ENCODE results near the gene KIAA0825.

Gene KIAA0825

DNA sequence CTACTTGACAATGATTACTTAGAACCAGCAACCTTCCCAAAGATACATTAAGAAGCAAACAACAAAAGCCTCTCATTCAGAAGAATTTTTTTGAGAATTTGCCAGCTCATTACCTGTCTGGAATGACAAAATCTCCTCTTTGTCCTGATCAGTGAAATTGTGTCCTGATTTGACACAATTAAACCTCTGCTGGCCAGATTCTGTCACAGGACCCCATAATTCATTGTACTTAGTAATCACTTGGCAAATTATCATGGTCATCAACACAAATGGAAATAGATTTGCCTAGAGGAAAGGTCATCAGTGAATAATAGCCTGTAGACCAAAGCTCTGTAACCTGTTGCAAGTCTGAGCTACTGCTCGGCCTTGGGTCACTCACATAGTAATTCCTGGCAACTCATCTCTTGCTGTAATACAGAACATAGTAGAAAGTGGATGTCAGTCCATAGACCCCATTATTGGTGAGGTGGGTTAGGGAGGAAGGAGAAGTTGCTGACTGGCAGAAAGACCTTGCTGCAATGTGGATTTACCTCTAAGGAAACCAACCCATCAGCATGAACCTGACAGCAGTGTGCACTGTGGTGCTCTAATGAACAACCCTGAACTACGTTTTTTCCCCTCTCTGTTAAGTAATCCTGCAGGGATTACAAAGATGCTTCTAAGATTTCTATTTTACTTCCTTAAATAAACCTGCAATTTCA is 370.1 kb downstream of the KIAA0825 start:
- H3K9me3 Mint-ChIP-seq = no peaks in the 10 kb centered on the region
- no peak overlapping the region for H3K4me3 Mint-ChIP-seq
- DNase-seq (ENCODE audit: low spot score) = no peak
- H3K36me3 Mint-ChIP-seq (ENCODE audit: low read depth) = no peaks in the 10 kb centered on the region
- H3K27me3 Mint-ChIP-seq (ENCODE audit: low read depth) = no peaks in the 10 kb centered on the region
- H3K4me1 Mint-ChIP-seq (ENCODE audit: low read depth) = no peaks in the 10 kb centered on the region
- H3K27ac Mint-ChIP-seq = no peak overlapping the region

DNA sequence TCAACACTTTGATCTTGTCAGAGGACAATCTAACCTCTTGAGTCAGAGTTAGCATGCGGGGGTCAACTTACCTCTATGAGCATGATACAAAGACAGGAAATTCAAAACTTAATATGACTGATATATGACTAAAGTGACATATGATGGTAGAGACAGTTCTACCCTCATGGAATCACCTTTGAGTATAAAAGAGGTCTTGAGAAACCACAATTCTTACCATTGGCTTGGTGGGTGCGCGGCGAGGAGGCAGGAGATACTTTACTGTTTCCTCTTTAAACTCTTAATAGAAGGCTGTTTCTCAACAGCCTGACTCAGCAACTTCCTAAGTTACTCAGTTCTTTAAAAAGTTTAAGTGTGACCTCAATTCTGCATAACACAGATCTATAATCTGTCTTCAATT is 372.8 kb downstream of the KIAA0825 start:
- Mint-ChIP-seq H3K9me3 (no peaks in the 10 kb centered on the region), H3K4me1 (ENCODE audit: low read depth) (no peaks in the 10 kb centered on the region), H3K36me3 (ENCODE audit: low read depth) (no peaks in the 10 kb centered on the region), H3K27ac (no peak overlapping the region), H3K4me3 (no peak overlapping the region), H3K27me3 (ENCODE audit: low read depth) (peaks cover 4% of the 10 kb centered on the region)
- DNase-seq (ENCODE audit: low spot score) = no peak

- Mint-ChIP-seq H3K4me3 (no peak overlapping the region), H3K27me3 (ENCODE audit: low read depth) (peaks cover 4% of the 10 kb centered on the region), H3K4me1 (ENCODE audit: low read depth) (no peaks in the 10 kb centered on the region), H3K36me3 (ENCODE audit: low read depth) (no peaks in the 10 kb centered on the region), H3K9me3 (no peaks in the 10 kb centered on the region), H3K27ac (no peak overlapping the region)
- DNase-seq (ENCODE audit: low spot score) = no peak
These were observed 373.5 kb downstream of the KIAA0825 start for GRCh38 chr5:94244921-94245320.

GRCh38 chr5:94243612-94244011 is 374.8 kb downstream of the KIAA0825 start:
- Mint-ChIP-seq H3K4me1 (ENCODE audit: low read depth) (no peaks in the 10 kb centered on the region), H3K36me3 (ENCODE audit: low read depth) (no peaks in the 10 kb centered on the region), H3K27ac (no peak overlapping the region), H3K9me3 (no peaks in the 10 kb centered on the region), H3K27me3 (ENCODE audit: low read depth) (peaks cover 4% of the 10 kb centered on the region), H3K4me3 (no peak overlapping the region)
- no peak for DNase-seq (ENCODE audit: low spot score)

GRCh38 chr5:94240993-94241651 is 377.3 kb downstream of the KIAA0825 start:
- H3K4me1 Mint-ChIP-seq (ENCODE audit: low read depth) = no peaks in the 10 kb centered on the region
- DNase-seq (ENCODE audit: low spot score) = no peak
- H3K27ac Mint-ChIP-seq = no peak overlapping the region

GRCh38 chr5:94240596-94240992 is 377.8 kb downstream of the KIAA0825 start:
- H3K4me1 Mint-ChIP-seq (ENCODE audit: low read depth) = no peaks in the 10 kb centered on the region
- DNase-seq (ENCODE audit: low spot score) = no peak
- H3K27me3 Mint-ChIP-seq (ENCODE audit: low read depth) = peaks cover 4% of the 10 kb centered on the region
- H3K36me3 Mint-ChIP-seq (ENCODE audit: low read depth) = no peaks in the 10 kb centered on the region
- no peaks in the 10 kb centered on the region for H3K9me3 Mint-ChIP-seq
- no peak overlapping the region for H3K4me3 Mint-ChIP-seq
- H3K27ac Mint-ChIP-seq = no peak overlapping the region

More at GRCh38 chr5:94240993-94241651, 377.3 kb downstream of the KIAA0825 start:
- Mint-ChIP-seq H3K4me3 (no peak overlapping the region), H3K36me3 (ENCODE audit: low read depth) (no peaks in the 10 kb centered on the region), H3K27me3 (ENCODE audit: low read depth) (peaks cover 4% of the 10 kb centered on the region), H3K9me3 (no peaks in the 10 kb centered on the region)

DNA sequence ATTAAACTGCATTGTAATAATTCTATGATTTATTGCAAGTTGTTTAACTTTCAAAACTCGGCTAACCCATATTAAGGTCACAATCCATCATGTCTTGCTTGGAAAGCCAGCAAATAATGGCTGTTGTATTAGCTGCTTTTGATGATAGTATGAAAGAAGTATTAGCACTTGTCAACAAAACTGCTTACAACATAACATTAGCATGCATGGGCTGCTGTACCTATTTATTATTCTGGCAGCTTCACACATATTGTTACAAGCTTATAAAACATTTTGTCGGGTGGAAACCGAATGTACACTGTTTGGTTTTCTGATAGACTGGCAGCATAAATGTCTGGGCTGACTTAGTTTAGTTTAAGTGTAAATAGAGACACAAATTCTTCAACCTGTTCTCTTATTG is 378.3 kb downstream of the KIAA0825 start:
- Mint-ChIP-seq H3K27ac (no peak overlapping the region), H3K4me1 (ENCODE audit: low read depth) (no peaks in the 10 kb centered on the region), H3K9me3 (no peaks in the 10 kb centered on the region), H3K27me3 (ENCODE audit: low read depth) (peaks cover 4% of the 10 kb centered on the region), H3K36me3 (ENCODE audit: low read depth) (no peaks in the 10 kb centered on the region), H3K4me3 (no peak overlapping the region)
- DNase-seq (ENCODE audit: low spot score) = no peak

DNA sequence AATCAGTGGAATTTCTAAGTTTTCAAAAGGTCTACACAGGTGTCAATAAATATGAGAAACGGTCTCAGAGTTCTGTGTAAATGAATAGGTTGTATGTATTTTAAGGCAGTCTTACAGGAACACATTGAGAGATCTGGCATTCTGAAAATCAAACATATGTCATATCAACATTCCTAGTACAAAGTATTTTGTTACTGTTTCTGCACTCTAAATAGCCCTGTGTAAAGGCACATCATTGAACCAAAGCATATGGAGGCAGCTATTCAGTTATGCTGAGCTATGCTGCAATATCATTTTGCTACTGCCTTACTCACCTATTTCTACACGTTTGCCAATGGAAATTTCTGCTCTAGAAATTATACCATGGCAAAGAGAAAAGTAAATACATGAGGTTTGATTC is 379.1 kb downstream of the KIAA0825 start:
- no peaks in the 10 kb centered on the region for H3K36me3 Mint-ChIP-seq (ENCODE audit: low read depth)
- peaks cover 4% of the 10 kb centered on the region for H3K27me3 Mint-ChIP-seq (ENCODE audit: low read depth)
- H3K9me3 Mint-ChIP-seq = no peaks in the 10 kb centered on the region
- no peak for DNase-seq (ENCODE audit: low spot score)
- no peak overlapping the region for H3K4me3 Mint-ChIP-seq
- H3K27ac Mint-ChIP-seq = no peak overlapping the region
- no peaks in the 10 kb centered on the region for H3K4me1 Mint-ChIP-seq (ENCODE audit: low read depth)

DNA sequence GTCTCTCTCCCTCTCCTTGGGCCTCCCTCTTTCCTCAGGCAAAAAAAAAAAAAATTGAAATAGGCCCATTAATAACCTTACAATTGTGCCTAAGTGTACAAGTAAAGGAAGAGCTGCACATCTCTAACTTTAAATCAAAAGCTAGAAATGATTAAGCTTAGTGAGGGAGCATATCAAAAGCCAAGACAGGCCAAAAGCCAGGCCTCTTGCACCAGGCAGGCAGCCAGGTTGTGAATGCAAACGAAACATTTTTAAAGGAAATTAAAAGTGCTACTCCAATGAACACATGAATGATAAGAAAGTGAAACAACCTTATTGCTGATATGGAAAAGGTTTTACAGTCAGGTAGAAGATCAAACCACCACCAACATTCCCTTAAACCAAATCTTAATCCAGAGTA is 383.4 kb downstream of the KIAA0825 start:
- no peaks in the 10 kb centered on the region for H3K27me3 Mint-ChIP-seq (ENCODE audit: low read depth)
- no peaks in the 10 kb centered on the region for H3K9me3 Mint-ChIP-seq
- H3K4me1 Mint-ChIP-seq (ENCODE audit: low read depth) = no peaks in the 10 kb centered on the region
- no peak overlapping the region for H3K27ac Mint-ChIP-seq
- no peak overlapping the region for H3K4me3 Mint-ChIP-seq
- DNase-seq (ENCODE audit: low spot score) = no peak
- no peaks in the 10 kb centered on the region for H3K36me3 Mint-ChIP-seq (ENCODE audit: low read depth)

GRCh38 chr5:94228791-94229190 is 389.6 kb downstream of the KIAA0825 start:
- no peak overlapping the region for H3K4me3 Mint-ChIP-seq
- no peaks in the 10 kb centered on the region for H3K9me3 Mint-ChIP-seq
- no peak for DNase-seq (ENCODE audit: low spot score)
- H3K4me1 Mint-ChIP-seq (ENCODE audit: low read depth) = peaks cover 2% of the 10 kb centered on the region
- no peaks in the 10 kb centered on the region for H3K27me3 Mint-ChIP-seq (ENCODE audit: low read depth)
- H3K27ac Mint-ChIP-seq = no peak overlapping the region
- no peaks in the 10 kb centered on the region for H3K36me3 Mint-ChIP-seq (ENCODE audit: low read depth)

GRCh38 chr5:94223235-94223634 is 395.2 kb downstream of the KIAA0825 start:
- Mint-ChIP-seq H3K4me1 (ENCODE audit: low read depth) (peaks cover 11% of the 10 kb centered on the region), H3K4me3 (no peak overlapping the region), H3K27ac (no peak overlapping the region), H3K9me3 (no peaks in the 10 kb centered on the region), H3K27me3 (ENCODE audit: low read depth) (no peaks in the 10 kb centered on the region), H3K36me3 (ENCODE audit: low read depth) (no peaks in the 10 kb centered on the region)
- no peak for DNase-seq (ENCODE audit: low spot score)

GRCh38 chr5:94218374-94218773 is 400.0 kb downstream of the KIAA0825 start:
- no peaks in the 10 kb centered on the region for H3K9me3 Mint-ChIP-seq
- no peak for DNase-seq (ENCODE audit: low spot score)
- peaks cover 7% of the 10 kb centered on the region for H3K4me1 Mint-ChIP-seq (ENCODE audit: low read depth)
- H3K4me3 Mint-ChIP-seq = no peak overlapping the region
- H3K36me3 Mint-ChIP-seq (ENCODE audit: low read depth) = no peaks in the 10 kb centered on the region
- H3K27me3 Mint-ChIP-seq (ENCODE audit: low read depth) = peaks cover 6% of the 10 kb centered on the region
- no peak overlapping the region for H3K27ac Mint-ChIP-seq

DNA sequence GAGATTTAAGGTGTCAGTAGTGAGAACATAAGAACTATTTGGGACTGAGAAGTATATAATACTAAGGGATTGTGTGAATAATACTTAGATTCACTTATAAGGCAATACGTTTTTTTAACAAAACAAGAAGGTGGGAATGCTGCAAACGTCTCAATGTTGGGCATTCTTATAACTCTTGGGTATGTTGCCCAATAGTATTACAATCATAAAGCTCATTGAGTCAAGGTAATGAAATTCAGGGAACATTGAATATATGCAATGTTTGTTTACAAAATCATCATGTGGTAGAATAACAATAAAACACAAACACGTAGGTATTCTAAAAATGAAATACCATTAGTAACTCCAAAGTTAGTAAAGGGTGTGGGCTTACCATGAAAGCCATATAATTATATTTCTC is 400.7 kb downstream of the KIAA0825 start:
- no peaks in the 10 kb centered on the region for H3K36me3 Mint-ChIP-seq (ENCODE audit: low read depth)
- DNase-seq (ENCODE audit: low spot score) = no peak
- peaks cover 3% of the 10 kb centered on the region for H3K4me1 Mint-ChIP-seq (ENCODE audit: low read depth)
- H3K9me3 Mint-ChIP-seq = no peaks in the 10 kb centered on the region
- H3K27me3 Mint-ChIP-seq (ENCODE audit: low read depth) = peaks cover 6% of the 10 kb centered on the region
- no peak overlapping the region for H3K27ac Mint-ChIP-seq
- no peak overlapping the region for H3K4me3 Mint-ChIP-seq

DNA sequence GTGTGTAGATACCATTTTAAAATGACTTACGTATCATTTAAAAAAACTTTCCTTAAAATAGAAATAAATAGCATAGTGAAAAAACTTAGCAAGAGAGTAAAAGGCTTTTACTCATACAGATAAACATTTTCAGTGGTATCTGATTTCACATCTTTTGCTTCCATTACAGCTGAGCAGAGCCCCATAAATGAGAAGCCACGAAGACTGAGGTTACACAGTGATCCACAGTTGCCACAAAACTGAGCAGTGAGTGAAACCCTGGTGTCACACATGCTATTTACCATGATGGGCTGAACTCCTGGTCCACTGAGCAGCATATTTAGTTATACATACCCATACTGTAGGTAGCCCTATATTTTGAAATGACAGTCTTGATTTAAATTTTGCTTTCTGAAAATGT is 401.2 kb downstream of the KIAA0825 start:
- Mint-ChIP-seq H3K9me3 (no peaks in the 10 kb centered on the region), H3K27ac (no peak overlapping the region), H3K27me3 (ENCODE audit: low read depth) (peaks cover 6% of the 10 kb centered on the region), H3K4me1 (ENCODE audit: low read depth) (peaks cover 2% of the 10 kb centered on the region), H3K36me3 (ENCODE audit: low read depth) (no peaks in the 10 kb centered on the region), H3K4me3 (no peak overlapping the region)
- DNase-seq (ENCODE audit: low spot score) = no peak

- Mint-ChIP-seq H3K36me3 (ENCODE audit: low read depth) (no peaks in the 10 kb centered on the region), H3K9me3 (no peaks in the 10 kb centered on the region), H3K27ac (no peak overlapping the region), H3K27me3 (ENCODE audit: low read depth) (peaks cover 10% of the 10 kb centered on the region), H3K4me3 (no peak overlapping the region), H3K4me1 (ENCODE audit: low read depth) (no peaks in the 10 kb centered on the region)
- DNase-seq (ENCODE audit: low spot score) = no peak
These were observed 405.9 kb downstream of the KIAA0825 start for GRCh38 chr5:94212476-94212875.
